Vein endothelial cell (primary cell): ENCODE results near the gene HDAC10. TPM values are rescaled to one million over a fixed set of nuclear protein-coding genes. Genes with fewer than 3 reads are reported as not detected.

ENCODE experiments used
- total RNA-seq: library from RNA; depleted of rRNA; stranded (reverse); fragments of >200 nt; gene quantifications from 2 replicates; pipeline ENCODE4 v1.2.3, GENCODE V29; 2012

HDAC10 gene, protein sequence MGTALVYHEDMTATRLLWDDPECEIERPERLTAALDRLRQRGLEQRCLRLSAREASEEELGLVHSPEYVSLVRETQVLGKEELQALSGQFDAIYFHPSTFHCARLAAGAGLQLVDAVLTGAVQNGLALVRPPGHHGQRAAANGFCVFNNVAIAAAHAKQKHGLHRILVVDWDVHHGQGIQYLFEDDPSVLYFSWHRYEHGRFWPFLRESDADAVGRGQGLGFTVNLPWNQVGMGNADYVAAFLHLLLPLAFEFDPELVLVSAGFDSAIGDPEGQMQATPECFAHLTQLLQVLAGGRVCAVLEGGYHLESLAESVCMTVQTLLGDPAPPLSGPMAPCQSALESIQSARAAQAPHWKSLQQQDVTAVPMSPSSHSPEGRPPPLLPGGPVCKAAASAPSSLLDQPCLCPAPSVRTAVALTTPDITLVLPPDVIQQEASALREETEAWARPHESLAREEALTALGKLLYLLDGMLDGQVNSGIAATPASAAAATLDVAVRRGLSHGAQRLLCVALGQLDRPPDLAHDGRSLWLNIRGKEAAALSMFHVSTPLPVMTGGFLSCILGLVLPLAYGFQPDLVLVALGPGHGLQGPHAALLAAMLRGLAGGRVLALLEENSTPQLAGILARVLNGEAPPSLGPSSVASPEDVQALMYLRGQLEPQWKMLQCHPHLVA
- total RNA-seq: 24.7 and 24.8 TPM in 2 replicates

DNA sequence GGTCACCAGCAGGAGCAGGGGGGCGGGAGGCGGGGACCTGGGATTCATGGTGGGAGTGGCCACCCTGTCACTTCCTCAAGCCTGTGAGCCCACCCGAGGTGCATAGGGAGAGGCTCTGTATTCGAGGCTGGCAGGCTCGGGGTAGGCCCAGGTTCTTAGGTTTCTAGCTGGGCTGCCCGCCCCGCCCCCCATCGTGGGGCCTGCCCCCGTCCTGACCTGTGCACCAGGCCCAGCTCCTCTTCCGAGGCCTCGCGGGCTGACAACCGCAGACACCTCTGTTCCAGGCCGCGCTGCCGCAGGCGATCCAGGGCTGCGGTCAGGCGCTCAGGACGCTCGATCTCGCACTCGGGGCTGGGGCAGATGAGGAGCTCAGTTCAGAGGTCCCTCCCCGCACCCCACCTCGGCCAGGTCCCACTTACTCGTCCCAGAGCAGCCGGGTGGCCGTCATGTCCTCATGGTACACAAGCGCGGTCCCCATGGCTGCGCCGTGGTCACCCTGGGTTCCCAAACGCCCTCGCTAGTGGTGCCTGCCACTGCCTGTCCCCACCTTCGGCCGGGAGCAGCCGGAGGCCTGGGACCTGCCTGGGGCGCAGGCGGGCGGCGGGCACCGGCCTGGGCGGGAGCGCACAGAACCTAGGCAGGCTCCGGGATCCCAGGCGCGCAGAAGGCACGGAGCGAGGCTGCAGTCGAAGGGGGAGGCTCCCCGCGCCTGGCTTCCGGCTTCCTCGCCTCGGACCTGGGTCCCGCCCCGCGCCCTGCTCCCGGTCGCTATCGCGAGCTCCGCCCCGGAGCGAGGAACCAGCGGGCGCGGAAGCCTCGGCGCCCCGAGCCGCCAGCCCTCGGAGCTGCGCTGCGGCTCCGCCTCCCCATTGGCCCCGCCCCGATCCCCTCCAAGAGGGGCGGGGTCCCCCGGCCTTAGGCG is at the start of gene HDAC10:
HDAC10 (minus strand) TSS at position 711 of the 922 bp plus-strand sequence; CDS start at position 478, 233 bp downstream.

DNA sequence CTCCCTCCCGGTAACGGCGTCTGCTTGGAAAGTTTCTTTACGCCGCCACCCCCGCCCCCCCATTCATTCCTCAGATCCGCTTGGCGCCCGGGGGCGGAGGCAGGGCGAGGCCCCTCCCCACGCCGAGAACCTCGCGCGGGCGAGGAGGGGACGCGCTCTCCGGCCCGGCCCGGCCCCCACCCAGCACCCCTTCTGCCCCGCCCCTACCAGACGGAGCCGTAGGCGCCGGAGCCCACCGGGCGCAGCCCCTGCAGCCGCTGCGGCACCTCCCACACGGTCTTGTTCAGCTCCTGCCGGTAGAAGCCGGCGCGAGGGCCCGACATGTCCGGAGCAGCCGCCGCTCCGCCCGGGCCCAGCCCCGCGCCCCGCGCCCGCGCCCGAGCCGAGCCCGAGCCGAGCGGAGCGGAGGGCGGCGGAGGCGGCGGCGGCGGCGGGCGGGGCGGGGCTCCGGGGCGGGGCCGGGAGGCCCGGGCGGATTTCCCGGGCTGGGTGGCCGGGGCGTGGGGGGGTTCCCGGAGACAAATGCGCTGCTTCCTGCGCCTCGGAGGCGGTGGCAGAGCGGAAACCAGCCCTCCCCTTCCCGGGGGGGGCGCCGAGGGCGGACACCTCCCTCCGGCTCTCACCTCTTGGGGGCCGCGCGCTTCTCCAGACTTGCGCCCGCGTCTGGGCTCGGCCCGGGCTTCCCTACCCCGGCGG is 19.1 kb upstream of the HDAC10 start, which contains the start of gene MAPK11:
MAPK11 (minus strand) TSS at position 411 of the 696 bp plus-strand sequence; CDS start at position 323, 88 bp downstream.

DNA sequence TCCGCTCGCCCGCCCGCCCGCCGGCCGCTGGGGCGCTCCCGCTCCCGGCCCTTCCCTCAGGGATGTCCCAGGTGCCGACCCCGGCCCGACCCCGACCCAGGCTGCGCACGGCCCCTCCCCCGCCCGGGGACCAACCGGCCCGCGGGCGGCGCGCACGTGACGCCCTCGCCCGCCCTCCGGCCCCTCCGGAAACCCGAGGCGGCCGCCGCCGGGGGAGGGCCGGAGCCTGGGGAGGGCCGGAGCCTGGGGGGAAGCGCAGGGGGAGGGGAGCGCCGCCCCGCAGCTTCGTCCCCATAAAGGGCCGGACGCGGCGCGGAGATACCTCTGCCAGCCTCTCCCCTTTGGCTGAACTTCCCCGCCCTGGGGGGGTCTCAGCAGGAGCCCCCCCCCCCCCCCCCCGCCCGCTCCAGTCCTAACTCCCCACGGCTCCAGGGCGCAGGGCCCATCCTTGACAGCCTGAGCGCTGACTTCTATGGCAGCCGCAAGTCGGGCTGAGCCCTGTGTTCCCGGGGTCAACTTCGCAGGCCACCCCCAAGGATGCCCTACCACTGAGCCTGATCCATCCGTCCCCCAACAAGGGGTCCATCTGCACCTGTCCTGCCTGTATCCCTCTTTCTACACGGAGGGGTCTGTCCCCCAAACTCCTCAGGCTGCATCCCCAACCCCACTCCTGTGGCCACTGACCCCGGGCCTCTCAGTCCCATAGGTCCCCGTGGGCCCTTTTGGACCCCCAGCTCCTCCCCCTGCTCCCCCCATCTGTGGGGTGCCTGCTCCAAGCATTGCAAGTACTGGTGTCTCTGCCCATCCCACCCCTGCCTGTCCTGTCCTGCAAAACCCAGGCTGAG is 10.8 kb upstream of the HDAC10 start, which contains the start of gene MAPK12:
MAPK12 (minus strand) TSS at position 69 of the 845 bp plus-strand sequence. CDS start 174 bp downstream, outside the sequence.

DNA sequence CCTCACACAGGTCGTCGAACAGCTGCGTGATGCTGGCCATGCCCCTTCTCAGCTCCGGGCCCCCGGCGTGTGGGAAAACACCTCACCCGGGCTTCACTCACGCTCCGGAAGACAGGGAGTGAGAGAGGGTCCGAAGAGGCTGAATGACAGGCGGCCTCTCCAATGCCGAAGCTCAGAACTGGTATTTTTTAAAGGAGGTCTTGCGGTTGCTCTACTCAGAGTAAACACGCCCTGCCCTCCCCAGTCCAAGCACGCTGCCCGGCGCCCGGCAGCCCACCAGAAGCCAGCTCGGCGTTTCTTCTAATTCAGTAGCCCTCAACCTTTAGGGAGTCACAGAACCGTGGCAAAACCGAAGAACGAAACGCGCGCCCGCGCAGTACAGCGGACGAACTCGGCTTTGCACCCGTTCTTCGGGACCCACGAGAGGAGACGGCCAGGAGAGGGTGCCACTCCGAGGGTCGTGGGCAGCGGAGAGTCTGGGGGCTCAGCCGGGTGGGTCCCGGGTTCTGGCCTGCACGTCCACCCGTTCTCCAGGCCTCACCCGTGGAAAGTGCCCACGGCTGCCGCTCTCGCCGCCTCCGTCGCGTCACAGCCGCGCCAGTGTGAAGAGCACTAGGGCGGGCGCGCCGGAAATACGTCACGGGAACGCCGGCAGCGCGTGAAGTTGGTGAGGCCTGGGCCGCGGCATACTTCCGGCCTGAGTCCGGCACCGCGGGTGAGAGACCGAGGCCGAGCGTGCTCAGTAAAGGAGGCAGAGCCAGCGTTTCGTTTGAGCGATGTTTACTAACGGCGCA is 6.4 kb downstream of the HDAC10 start, which contains the start of gene TUBGCP6:
TUBGCP6 (minus strand) TSS at position 604 of the 794 bp plus-strand sequence; CDS start at position 40, 564 bp downstream.

DNA sequence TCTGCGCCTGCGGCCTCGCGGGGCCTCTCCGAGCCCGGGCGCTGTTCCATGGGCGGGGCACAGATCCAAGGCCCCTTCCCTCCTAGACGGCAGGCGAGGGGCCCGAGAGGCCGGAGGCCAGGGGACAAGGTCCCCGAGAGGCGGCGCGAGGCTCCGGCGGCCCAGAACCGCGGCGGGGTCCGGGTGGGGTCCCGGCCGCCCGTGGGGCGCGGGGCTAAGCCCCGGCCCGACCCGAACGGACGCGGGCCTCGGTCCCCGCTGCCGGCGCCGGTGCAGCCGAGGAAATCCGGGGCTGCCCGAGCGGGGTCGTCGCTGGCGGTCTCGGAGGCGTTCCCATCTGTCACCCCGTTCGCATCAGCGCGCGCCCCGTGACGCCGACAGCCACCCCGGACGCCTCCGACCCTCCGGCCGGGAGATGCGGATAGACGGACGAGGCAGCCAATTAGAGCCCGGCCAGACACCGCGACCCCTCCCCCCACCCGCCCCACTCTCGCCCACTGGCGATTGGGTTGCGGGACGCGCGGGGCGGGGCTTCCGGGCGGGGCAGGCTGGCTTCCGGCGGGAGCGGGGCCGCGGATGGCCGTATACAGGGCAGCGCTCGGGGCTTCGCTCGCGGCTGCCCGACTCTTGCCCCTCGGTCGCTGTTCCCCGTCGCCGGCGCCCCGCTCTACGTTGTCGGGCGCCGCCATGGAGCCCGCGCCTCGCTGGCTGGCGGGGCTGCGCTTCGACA is 50.4 kb downstream of the HDAC10 start, which contains the start of gene SELENOO:
SELENOO (plus strand) TSS at position 551 of the 730 bp plus-strand sequence; CDS start at position 577, 26 bp downstream.

Other genes with a start within 250 kb of the HDAC10 start
- gene IL17REL, start 238.5 kb downstream of the HDAC10 start, total RNA-seq: under 0.01 and 0.33 TPM in 2 replicates
- not detected in 2 replicates for gene TTLL8, start 193.0 kb downstream of the HDAC10 start, total RNA-seq
- not detected in 2 replicates for gene MLC1, start 165.8 kb downstream of the HDAC10 start, total RNA-seq
- 28.6 and 46.7 TPM in 2 replicates for gene MOV10L1, start 161.3 kb downstream of the HDAC10 start, total RNA-seq
- gene PANX2, start 80.5 kb downstream of the HDAC10 start, total RNA-seq: 0.67 and 1.6 TPM in 2 replicates
- 29.2 and 35.3 TPM in 2 replicates for gene TRABD, start 65.4 kb downstream of the HDAC10 start, total RNA-seq
- gene SELENOO, start 50.3 kb downstream of the HDAC10 start, total RNA-seq: 15.9 and 24.8 TPM in 2 replicates
- 29.1 and 31.0 TPM in 2 replicates for gene TUBGCP6, start 6.2 kb downstream of the HDAC10 start, total RNA-seq
- 73.3 and 79.7 TPM in 2 replicates for gene MAPK12, start 10.4 kb upstream of the HDAC10 start, total RNA-seq
- gene MAPK11, start 19.1 kb upstream of the HDAC10 start, total RNA-seq: 25.5 and 38.5 TPM in 2 replicates
- 92.4 and 113 TPM in 2 replicates for gene PLXNB2, start 56.4 kb upstream of the HDAC10 start, total RNA-seq
- gene DENND6B, start 75.7 kb upstream of the HDAC10 start, total RNA-seq: 2.1 and 4.2 TPM in 2 replicates
- gene PPP6R2, start 92.1 kb upstream of the HDAC10 start, total RNA-seq: 59.3 and 77.4 TPM in 2 replicates
- 50.7 and 68.9 TPM in 2 replicates for gene SBF1, start 223.8 kb upstream of the HDAC10 start, total RNA-seq
- gene ADM2, start 230.3 kb upstream of the HDAC10 start, total RNA-seq: 0.48 and 0.65 TPM in 2 replicates
- not detected in 2 replicates for gene MIOX, start 235.6 kb upstream of the HDAC10 start, total RNA-seq